Measurements from ENCODE around the gene LDLRAD3. TPM values are rescaled to one million over a fixed set of nuclear protein-coding genes. Genes with fewer than 3 reads are reported as not detected.

The LDLRAD3 gene
- polyA plus RNA-seq, 3 donors = 7.3 to 14.1 (median 10.4) TPM

GRCh38 chr11:35902961-35903360 lies 40.9 kb upstream of the LDLRAD3 start:
- Mint-ChIP-seq H3K4me1 (peaks cover 15% of the 10 kb centered on the region), H3K4me3 (no peak overlapping the region), H3K27ac (no peak overlapping the region), H3K36me3 (no peaks in the 10 kb centered on the region), H3K9me3 (peaks cover 9 to 25% (median 14%) of the 10 kb centered on the region in 7 donors), H3K27me3 (ENCODE audit: low read depth in 3 of 3) (peaks cover 4 to 12% (median 5%) of the 10 kb centered on the region in 3 donors)
- intact Hi-C loops (cut with micrococcal nuclease) = no loop called here
- no peak for TF ChIP-seq CTCF (IDR thresholded peaks at IDR 0.05)
- Histone ChIP-seq H3K9ac (ENCODE audit: insufficient read depth, low read length, poor library complexity, severe bottlenecking) (no peak overlapping the region), H3K4me1 (ENCODE audit: control insufficient read depth in 1 of 2, insufficient read depth in 2 of 2, low read length in 2 of 2) (peaks cover 4 to 5% of the 10 kb centered on the region in 2 donors), H4K20me1 (ENCODE audit: insufficient read depth, low read length) (no peaks in the 10 kb centered on the region), H3K27ac (ENCODE audit: low read depth in 1 of 2, low read length in 2 of 2) (no peak overlapping the region), H3K27me3 (ENCODE audit: control insufficient read depth in 2 of 2, insufficient read depth in 2 of 2, low read length in 2 of 2) (no peaks in the 10 kb centered on the region), H3K36me3 (replicated peaks in 1 of 2; ENCODE audit: control insufficient read depth in 1 of 2, insufficient read depth in 2 of 2, low read length in 2 of 2) (no peaks in the 10 kb centered on the region), H3K4me2 (replicated peaks; ENCODE audit: extremely low read depth, low read length, poor library complexity, severe bottlenecking) (no peak overlapping the region), H3K4me3 (replicated peaks in 1 of 3; ENCODE audit: low read depth in 2 of 3, low read length in 3 of 3) (no peak overlapping the region), H2AFZ (ENCODE audit: insufficient read depth, low read depth, low read length, poor library complexity, severe bottlenecking) (no peak overlapping the region), H3K79me2 (ENCODE audit: insufficient read depth, low read length) (no peaks in the 10 kb centered on the region), H3K9me3 (replicated peaks in 1 of 2; ENCODE audit: control insufficient read depth in 1 of 2, insufficient read depth in 1 of 2, low read length in 2 of 2) (peaks cover 5 to 13% of the 10 kb centered on the region in 2 donors)
- no peak for DNase-seq

GRCh38 chr11:35905646-35906276 lies 38.1 kb upstream of the LDLRAD3 start:
- Histone ChIP-seq H3K9me3 (replicated peaks in 1 of 2; ENCODE audit: control insufficient read depth in 1 of 2, insufficient read depth in 1 of 2, low read length in 2 of 2) (peaks cover 5 to 13% of the 10 kb centered on the region in 2 donors), H3K27ac (ENCODE audit: low read depth in 1 of 2, low read length in 2 of 2) (no peak overlapping the region), H3K36me3 (replicated peaks in 1 of 2; ENCODE audit: control insufficient read depth in 1 of 2, insufficient read depth in 2 of 2, low read length in 2 of 2) (no peaks in the 10 kb centered on the region), H3K4me2 (replicated peaks; ENCODE audit: extremely low read depth, low read length, poor library complexity, severe bottlenecking) (no peak overlapping the region), H2AFZ (ENCODE audit: insufficient read depth, low read depth, low read length, poor library complexity, severe bottlenecking) (no peak overlapping the region), H3K4me3 (replicated peaks in 1 of 3; ENCODE audit: low read depth in 2 of 3, low read length in 3 of 3) (no peak overlapping the region), H3K4me1 (ENCODE audit: control insufficient read depth in 1 of 2, insufficient read depth in 2 of 2, low read length in 2 of 2) (peaks cover 6 to 12% of the 10 kb centered on the region in 2 donors), H3K9ac (ENCODE audit: insufficient read depth, low read length, poor library complexity, severe bottlenecking) (no peak overlapping the region), H3K79me2 (ENCODE audit: insufficient read depth, low read length) (no peaks in the 10 kb centered on the region), H4K20me1 (ENCODE audit: insufficient read depth, low read length) (no peaks in the 10 kb centered on the region), H3K27me3 (ENCODE audit: control insufficient read depth in 2 of 2, insufficient read depth in 2 of 2, low read length in 2 of 2) (no peaks in the 10 kb centered on the region)
- Mint-ChIP-seq H3K9me3 (peaks cover 5 to 22% (median 14%) of the 10 kb centered on the region in 7 donors), H3K36me3 (no peaks in the 10 kb centered on the region), H3K4me1 (peaks cover 19% of the 10 kb centered on the region), H3K4me3 (no peak overlapping the region), H3K27ac (no peak overlapping the region), H3K27me3 (ENCODE audit: low read depth in 3 of 3) (peaks cover 2 to 7% (median 5%) of the 10 kb centered on the region in 3 donors)
- no peak for DNase-seq
- WGBS (ENCODE audit: insufficient coverage) = 72% methylated on average over 3 of the region's 3 CpGs
- no peak for TF ChIP-seq CTCF (IDR thresholded peaks at IDR 0.05)
- intact Hi-C loops (cut with micrococcal nuclease) = no loop called here
